ENCODE results near the gene NEAT1. TPM values are rescaled to one million over a fixed set of nuclear protein-coding genes. Genes with fewer than 3 reads are reported as not detected.

NEAT1 gene
- total and polyA plus RNA-seq, 11 donors: 17.0 to 760 (median 507) TPM

DNA sequence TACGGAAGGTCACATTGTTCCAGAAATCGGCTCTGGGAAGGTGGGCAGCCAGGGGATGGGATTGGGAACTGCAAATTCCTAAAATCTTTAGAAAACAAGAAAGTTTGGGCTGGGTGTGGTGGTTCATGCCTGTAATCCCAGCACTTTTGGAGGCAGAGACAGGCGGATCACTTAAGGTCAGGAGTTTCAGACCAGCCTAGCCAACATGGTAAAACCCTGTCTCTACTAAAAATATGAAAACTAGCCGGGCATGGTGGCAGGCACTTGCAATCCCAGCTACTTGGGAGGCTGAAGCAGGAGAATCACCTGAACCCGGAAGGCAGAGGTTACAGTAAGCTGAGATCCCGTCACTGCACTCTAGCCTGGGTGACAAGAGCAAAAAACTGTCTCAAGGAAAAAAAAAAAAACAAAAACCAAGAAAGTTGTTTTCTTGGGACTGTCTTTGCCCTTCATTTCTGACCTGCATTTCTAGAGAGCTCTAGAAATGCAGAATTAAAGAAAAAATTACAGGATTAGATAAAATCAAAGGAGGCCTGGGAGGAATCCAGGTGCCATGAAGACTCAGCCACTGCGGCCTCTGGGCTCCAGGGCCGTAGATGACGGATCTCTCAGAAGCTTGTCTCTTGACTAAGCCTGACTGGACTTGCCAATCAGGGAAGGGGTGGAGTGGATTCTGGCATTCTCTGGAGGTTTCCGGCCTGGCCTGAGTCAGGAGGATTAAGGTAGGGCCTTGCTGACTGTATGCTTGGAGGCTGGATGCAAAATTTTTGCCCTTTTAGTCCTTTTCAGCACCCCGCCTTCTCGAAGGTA is 71.0 kb downstream of the NEAT1 start:
- ATAC-seq: peak; percentile 15 to 32 (median 24)
- TF ChIP-seq POLR2A (IDR thresholded peaks at IDR 0.05) (peak in 1 of 2 donors; percentile 93), CTCF (IDR thresholded peaks at IDR 0.05) (no peak)

More for the DNA sequence above, 71.0 kb downstream of the NEAT1 start:
- 31 to 41% (median 36%) methylated on average over 12 of the region's 12 CpGs for WGBS, 4 donors
- H3K4me3 ChIP-seq: peak overlapping the region in 7 of 12 donors; percentile 5 to 34 (median 13)
- H3K4me1 ChIP-seq: peaks cover 48 to 91% (median 85%) of the 10 kb centered on the region in 12 donors
- peak overlapping the region; percentile 90 to 100 (median 99) for H3K27ac ChIP-seq
- no peaks in the 10 kb centered on the region for H3K27me3 ChIP-seq
- H3K36me3 ChIP-seq: no peaks in the 10 kb centered on the region
- no peaks in the 10 kb centered on the region for H3K9me3 ChIP-seq
- intact Hi-C loops (cut with DNase I): loop anchor here in 4 of 10 donors (1.0 to 2.0 kb wide), 3 partner anchors 15 to 17 kb away; no protein-coding TSS in a partner anchor
- peak in 4 of 5 donors; percentile 78 to 92 (median 83) for DNase-seq

MicroRNA genes within 50 kb of the gene (microRNA counts, 767-probe panel; counts per million panel counts)
- microRNA hsa-miR-612: 2,151 to 2,425 counts per million in 2 donors

Other genes starting within 250 kb of the NEAT1 start
- 100 to 1,000 TPM in 2 of 9 donors, 10 to 100 TPM in 7; 67.8 to 139 (median 86.1) TPM for gene CAPN1, start 240.9 kb upstream of the NEAT1 start, total RNA-seq
- gene CAPN1, start 240.9 kb upstream of the NEAT1 start, polyA plus RNA-seq: 100 to 1,000 TPM in 1 of 2 donors, 10 to 100 TPM in 1; 69.6 to 114 TPM
- 1 to 10 TPM; 3.2 to 9.0 (median 4.2) TPM for gene POLA2, start 160.8 kb upstream of the NEAT1 start, total RNA-seq
- gene POLA2, start 160.8 kb upstream of the NEAT1 start, polyA plus RNA-seq: 1 to 10 TPM; 4.3 to 6.7 TPM
- gene CDC42EP2, start 107.9 kb upstream of the NEAT1 start, total RNA-seq: 10 to 100 TPM in 4 of 9 donors, 1 to 10 TPM in 5; 3.3 to 25.0 (median 8.9) TPM
- 10 to 100 TPM; 10.3 to 16.3 TPM for gene CDC42EP2, start 107.9 kb upstream of the NEAT1 start, polyA plus RNA-seq
- gene DPF2, start 88.9 kb upstream of the NEAT1 start, total RNA-seq: 10 to 100 TPM; 41.0 to 55.4 (median 46.2) TPM
- gene DPF2, start 88.9 kb upstream of the NEAT1 start, polyA plus RNA-seq: 10 to 100 TPM; 22.9 to 35.1 TPM
- under 1 TPM in 7 of 9 donors, not detected in 2; 0.19 to 0.91 (median 0.47) TPM for gene TIGD3, start 68.0 kb upstream of the NEAT1 start, total RNA-seq
- under 1 TPM; 0.29 to 0.42 TPM for gene TIGD3, start 68.0 kb upstream of the NEAT1 start, polyA plus RNA-seq
- 10 to 100 TPM in 1 of 9 donors, 1 to 10 TPM in 8; 3.8 to 11.6 (median 6.6) TPM for gene SLC25A45, start 40.2 kb upstream of the NEAT1 start, total RNA-seq
- gene SLC25A45, start 40.2 kb upstream of the NEAT1 start, polyA plus RNA-seq: 1 to 10 TPM; 3.8 to 6.6 TPM
- gene FRMD8, start 36.2 kb upstream of the NEAT1 start, total RNA-seq: 10 to 100 TPM in 7 of 9 donors, 1 to 10 TPM in 2; 6.1 to 24.1 (median 11.3) TPM
- gene FRMD8, start 36.2 kb upstream of the NEAT1 start, polyA plus RNA-seq: 10 to 100 TPM in 1 of 2 donors, 1 to 10 TPM in 1; 8.0 to 16.3 TPM
- 1,000 to 10,000 TPM; 1,047 to 9,662 (median 6,606) TPM for gene MALAT1, start 76.2 kb downstream of the NEAT1 start, total RNA-seq
- 1,000 to 10,000 TPM; 1,168 to 4,497 TPM for gene MALAT1, start 76.2 kb downstream of the NEAT1 start, polyA plus RNA-seq
- 100 to 1,000 TPM in 1 of 9 donors, 10 to 100 TPM in 8; 51.6 to 135 (median 62.2) TPM for gene SCYL1, start 102.3 kb downstream of the NEAT1 start, total RNA-seq
- gene SCYL1, start 102.3 kb downstream of the NEAT1 start, polyA plus RNA-seq: 10 to 100 TPM; 86.6 to 90.2 TPM
- gene LTBP3, start 135.6 kb downstream of the NEAT1 start, total RNA-seq: 100 to 1,000 TPM in 1 of 9 donors, 10 to 100 TPM in 8; 51.4 to 125 (median 88.9) TPM
- gene LTBP3, start 135.6 kb downstream of the NEAT1 start, polyA plus RNA-seq: 10 to 100 TPM; 26.3 to 36.3 TPM
- 10 to 100 TPM; 23.2 to 63.6 (median 33.9) TPM for gene ZNRD2, start 147.7 kb downstream of the NEAT1 start, total RNA-seq
- gene ZNRD2, start 147.7 kb downstream of the NEAT1 start, polyA plus RNA-seq: 100 to 1,000 TPM in 1 of 2 donors, 10 to 100 TPM in 1; 49.7 to 101 TPM
- gene FAM89B, start 149.7 kb downstream of the NEAT1 start, total RNA-seq: 10 to 100 TPM; 25.8 to 87.9 (median 38.4) TPM
- 10 to 100 TPM; 46.6 to 50.0 TPM for gene FAM89B, start 149.7 kb downstream of the NEAT1 start, polyA plus RNA-seq
- gene EHBP1L1, start 153.3 kb downstream of the NEAT1 start, total RNA-seq: 100 to 1,000 TPM in 3 of 9 donors, 10 to 100 TPM in 6; 37.4 to 144 (median 80.9) TPM
- 10 to 100 TPM; 52.3 to 71.4 TPM for gene EHBP1L1, start 153.3 kb downstream of the NEAT1 start, polyA plus RNA-seq
- gene KCNK7, start 173.0 kb downstream of the NEAT1 start, total RNA-seq: under 1 TPM in 7 of 9 donors, not detected in 2; 0.18 to 0.75 (median 0.41) TPM
- 1 to 10 TPM in 1 of 2 donors, under 1 TPM in 1; 0.42 to 1.6 TPM for gene KCNK7, start 173.0 kb downstream of the NEAT1 start, polyA plus RNA-seq
- gene MAP3K11, start 191.4 kb downstream of the NEAT1 start, total RNA-seq: 10 to 100 TPM; 26.2 to 68.6 (median 31.4) TPM
- gene MAP3K11, start 191.4 kb downstream of the NEAT1 start, polyA plus RNA-seq: 10 to 100 TPM; 29.4 to 39.3 TPM
- gene PCNX3, start 193.0 kb downstream of the NEAT1 start, total RNA-seq: 10 to 100 TPM in 8 of 9 donors, 1 to 10 TPM in 1; 9.5 to 23.4 (median 15.4) TPM
- 10 to 100 TPM in 1 of 2 donors, 1 to 10 TPM in 1; 7.1 to 14.0 TPM for gene PCNX3, start 193.0 kb downstream of the NEAT1 start, polyA plus RNA-seq
- gene SIPA1, start 215.3 kb downstream of the NEAT1 start, total RNA-seq: 10 to 100 TPM; 17.0 to 63.3 (median 21.6) TPM
- 10 to 100 TPM; 26.5 to 35.5 TPM for gene SIPA1, start 215.3 kb downstream of the NEAT1 start, polyA plus RNA-seq
- 10 to 100 TPM; 31.2 to 86.4 (median 42.3) TPM for gene RELA, start 240.1 kb downstream of the NEAT1 start, total RNA-seq
- 10 to 100 TPM; 22.2 to 49.5 TPM for gene RELA, start 240.1 kb downstream of the NEAT1 start, polyA plus RNA-seq